Mononuclear cell (primary cell): ENCODE data around the gene SLC46A1. TPM values are rescaled to one million over a fixed set of nuclear protein-coding genes. Genes with fewer than 3 reads are reported as not detected.

Experiments
- total RNA-seq: library from RNA; depleted of rRNA; stranded (reverse); fragments of >200 nt; gene quantifications from one replicate; pipeline ENCODE4 v1.2.3, GENCODE V29; 2012

SLC46A1 gene
- total RNA-seq, 1 donor = 0.42 TPM

Other genes starting within 250 kb of the SLC46A1 start
- gene TMEM97, start 87.0 kb downstream of the SLC46A1 start, total RNA-seq = 4.0 TPM
- gene IFT20, start 70.7 kb downstream of the SLC46A1 start, total RNA-seq = 33.9 TPM
- 5.0 TPM for gene TNFAIP1, start 70.5 kb downstream of the SLC46A1 start, total RNA-seq
- gene POLDIP2, start 48.7 kb downstream of the SLC46A1 start, total RNA-seq = 26.6 TPM
- gene SEBOX, start 41.0 kb downstream of the SLC46A1 start, total RNA-seq = not detected
- not detected for gene VTN, start 35.9 kb downstream of the SLC46A1 start, total RNA-seq
- gene SARM1, start 34.5 kb downstream of the SLC46A1 start, total RNA-seq = 8.8 TPM
- gene SLC13A2, start 67.4 kb upstream of the SLC46A1 start, total RNA-seq = not detected
- not detected for gene FOXN1, start 100.1 kb upstream of the SLC46A1 start, total RNA-seq
- gene UNC119, start 146.4 kb upstream of the SLC46A1 start, total RNA-seq = 52.3 TPM
- gene PIGS, start 165.3 kb upstream of the SLC46A1 start, total RNA-seq = 43.2 TPM
- 17.8 TPM for gene ALDOC, start 170.7 kb upstream of the SLC46A1 start, total RNA-seq
- gene SPAG5, start 192.8 kb upstream of the SLC46A1 start, total RNA-seq = 9.6 TPM
- gene RSKR, start 208.0 kb upstream of the SLC46A1 start, total RNA-seq = 4.9 TPM
- gene BLTP2, start 238.9 kb upstream of the SLC46A1 start, total RNA-seq = 85.2 TPM